T-helper 22 cell (primary cell): Measurements from ENCODE around the gene STARD9.
A peak's percentile ranks its signal among the peaks of the same experiment; 100 is the strongest.
"Not testable (repeated sequence)": the region's sequence is repeated elsewhere in the genome, so short reads cannot be mapped to it uniquely, and the experiment has no call there.

ENCODE experiments used
- DNase-seq: peaks from one replicate; pipeline ENCODE4 v3.0.0-alpha.2; 2020; ENCODE audit warnings: low read depth

Gene STARD9

DNA sequence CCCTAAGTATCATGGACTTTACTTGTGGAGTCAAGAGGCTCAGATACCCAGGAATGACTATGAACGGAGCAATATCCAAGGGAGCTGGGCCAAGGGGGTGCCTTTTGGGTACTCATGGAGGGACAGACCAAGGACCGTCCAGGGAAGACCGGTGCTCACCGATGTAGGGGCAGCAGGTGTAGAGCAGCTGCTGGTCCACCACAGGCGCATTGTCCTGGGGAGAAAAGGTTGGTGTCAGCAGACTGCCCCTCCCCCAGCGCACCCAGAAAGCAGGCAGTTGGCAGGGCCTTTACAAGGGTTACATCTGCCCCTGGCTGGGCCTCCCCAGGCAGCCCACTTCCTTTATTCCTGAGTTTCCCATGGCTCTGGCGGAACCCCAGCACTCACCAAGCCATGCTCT, 154.0 kb downstream of the STARD9 start:
- DNase-seq, result no peak

DNA sequence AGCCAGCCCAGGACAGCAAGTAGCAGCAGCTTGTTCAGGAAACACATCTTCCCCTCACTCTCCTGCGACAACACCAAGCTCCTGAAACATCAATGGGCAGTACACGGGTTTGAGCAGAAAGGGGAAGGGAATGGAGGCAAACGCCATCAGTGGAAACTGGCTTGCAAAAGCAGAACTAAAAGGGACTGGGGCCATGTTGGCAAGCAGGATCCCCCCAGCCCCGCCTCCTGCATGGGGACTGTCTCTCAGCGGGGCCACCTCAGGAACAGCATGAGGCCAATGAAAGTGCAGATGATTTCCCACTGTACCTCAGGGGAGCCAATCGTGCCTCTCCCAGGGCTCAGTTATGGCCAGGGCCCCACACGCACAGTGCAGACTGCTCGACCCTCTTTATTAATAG, 154.7 kb downstream of the STARD9 start:
- no peak for DNase-seq

DNA sequence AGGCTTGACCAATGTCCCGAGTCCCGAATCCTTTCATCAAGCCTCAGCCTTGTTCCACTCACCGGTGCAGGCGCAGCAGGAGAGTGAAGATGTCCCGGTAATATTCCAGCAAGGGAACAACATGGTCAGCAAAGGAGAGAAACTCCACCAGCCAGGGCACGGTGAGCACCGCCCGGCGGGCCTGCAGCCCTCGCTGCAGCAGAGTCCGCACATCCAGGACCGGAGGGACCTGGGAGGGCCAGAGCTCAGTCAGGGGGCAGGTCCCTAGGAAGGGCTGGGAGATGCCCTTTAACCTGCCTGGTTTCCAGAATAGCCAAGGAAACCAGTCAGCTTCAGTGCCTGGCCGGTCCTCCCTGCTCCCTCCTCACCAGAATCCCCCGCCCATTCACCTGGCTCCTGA, 155.1 kb downstream of the STARD9 start:
- DNase-seq, result no peak

DNA sequence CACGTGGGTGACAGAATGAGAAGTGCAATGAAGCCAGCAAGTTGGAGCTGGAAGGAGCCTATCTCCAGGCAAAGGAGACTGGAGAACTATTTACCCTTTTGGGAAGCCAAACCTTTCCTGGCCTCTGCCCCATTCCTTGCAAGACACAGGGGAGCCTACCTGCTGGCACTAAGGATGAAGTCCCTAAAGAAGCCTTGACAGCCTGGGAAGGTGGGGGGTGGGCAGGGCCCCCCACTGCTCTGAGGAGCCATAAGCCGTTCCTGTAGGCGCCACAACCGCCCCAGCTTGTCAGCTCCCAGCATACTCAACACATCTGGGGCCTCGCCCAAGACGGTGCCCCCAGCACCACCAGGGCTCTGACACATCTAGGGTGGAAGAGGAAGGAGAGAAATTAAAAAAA, 156.1 kb downstream of the STARD9 start:
- DNase-seq, result no peak

DNA sequence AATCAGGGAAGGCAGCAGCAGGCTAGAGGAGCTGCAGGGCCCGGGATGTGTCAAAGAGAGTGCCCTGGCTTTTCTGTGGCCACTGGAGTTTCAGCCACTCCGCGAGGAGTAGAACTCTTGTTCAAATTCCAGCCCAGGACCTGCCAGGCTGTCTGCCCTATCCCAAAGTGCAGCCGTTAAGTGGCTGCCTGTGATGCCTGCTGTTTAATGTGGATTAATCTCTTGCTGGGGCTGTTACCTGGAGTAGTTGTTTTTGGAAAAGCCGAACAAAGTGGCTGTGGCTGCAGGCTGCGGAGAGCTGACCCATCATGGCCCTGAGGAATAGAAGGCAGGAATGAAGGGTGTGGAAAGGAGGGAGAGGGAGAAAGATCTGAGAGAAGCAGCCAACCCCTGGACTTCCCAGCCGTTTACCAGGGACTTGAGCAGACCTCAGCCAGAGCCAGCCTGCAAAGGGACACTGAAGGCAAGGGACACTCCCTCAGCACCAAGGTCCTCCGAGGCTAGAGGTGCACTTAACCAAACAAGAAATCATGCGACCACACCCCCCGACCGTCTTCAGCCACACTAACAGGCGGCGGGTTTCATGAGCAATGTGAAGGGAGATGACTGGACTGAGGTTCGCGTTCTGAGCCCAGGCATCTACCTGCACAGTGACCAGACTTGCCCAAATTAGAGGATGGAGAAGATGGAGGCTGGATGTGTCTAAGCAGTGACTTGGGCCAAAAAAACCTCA, 156.9 kb downstream of the STARD9 start:
- DNase-seq, result no peak

DNA sequence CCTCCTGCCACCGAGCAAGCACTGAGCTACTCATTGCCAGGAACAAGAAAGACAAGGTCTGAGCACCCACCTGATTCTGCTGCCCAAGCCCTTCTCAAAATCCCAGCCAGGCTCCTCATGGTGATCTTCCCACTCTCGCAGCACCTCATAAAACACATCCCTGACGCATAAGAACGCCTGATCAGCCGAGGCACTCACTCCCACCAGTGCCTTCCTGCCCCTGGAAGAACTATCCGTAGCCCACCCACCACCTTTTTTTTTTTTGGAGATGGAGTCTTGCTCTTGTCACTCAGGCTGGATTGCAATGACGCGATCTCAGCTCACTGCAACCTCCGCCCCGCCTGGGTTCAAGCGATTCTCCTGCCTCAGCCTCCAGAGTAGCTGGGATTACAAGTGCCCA, 157.6 kb downstream of the STARD9 start:
- no peak for DNase-seq

DNA sequence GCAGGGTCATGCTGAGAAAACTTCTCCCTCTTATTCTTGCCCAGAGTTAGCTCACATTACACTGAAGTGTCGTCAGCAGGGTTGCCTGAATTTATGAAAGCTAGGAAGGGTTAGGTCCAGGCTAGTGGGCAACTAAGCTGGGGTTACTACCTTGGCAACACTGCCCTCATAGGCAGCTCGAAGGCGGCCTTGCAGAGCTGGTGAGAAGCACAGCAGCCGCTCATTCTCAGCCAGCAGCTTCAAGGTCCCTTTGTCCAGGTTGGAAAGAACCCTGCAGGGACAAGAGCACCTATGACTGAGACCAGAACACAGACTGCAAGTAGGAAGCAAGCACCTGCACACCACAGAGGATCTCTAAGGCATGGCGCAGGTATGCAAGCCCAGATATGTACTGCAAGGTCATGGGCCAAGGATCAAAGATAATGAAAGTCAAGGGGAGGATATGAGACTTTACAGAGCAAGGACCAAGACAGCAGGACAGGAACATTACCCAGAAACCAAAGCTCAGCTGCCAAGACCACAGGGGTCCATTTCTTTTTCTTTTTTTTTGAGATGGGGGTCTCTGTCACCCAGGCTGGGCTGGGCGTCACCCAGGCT, 158.8 kb downstream of the STARD9 start:
- no peak for DNase-seq

DNA sequence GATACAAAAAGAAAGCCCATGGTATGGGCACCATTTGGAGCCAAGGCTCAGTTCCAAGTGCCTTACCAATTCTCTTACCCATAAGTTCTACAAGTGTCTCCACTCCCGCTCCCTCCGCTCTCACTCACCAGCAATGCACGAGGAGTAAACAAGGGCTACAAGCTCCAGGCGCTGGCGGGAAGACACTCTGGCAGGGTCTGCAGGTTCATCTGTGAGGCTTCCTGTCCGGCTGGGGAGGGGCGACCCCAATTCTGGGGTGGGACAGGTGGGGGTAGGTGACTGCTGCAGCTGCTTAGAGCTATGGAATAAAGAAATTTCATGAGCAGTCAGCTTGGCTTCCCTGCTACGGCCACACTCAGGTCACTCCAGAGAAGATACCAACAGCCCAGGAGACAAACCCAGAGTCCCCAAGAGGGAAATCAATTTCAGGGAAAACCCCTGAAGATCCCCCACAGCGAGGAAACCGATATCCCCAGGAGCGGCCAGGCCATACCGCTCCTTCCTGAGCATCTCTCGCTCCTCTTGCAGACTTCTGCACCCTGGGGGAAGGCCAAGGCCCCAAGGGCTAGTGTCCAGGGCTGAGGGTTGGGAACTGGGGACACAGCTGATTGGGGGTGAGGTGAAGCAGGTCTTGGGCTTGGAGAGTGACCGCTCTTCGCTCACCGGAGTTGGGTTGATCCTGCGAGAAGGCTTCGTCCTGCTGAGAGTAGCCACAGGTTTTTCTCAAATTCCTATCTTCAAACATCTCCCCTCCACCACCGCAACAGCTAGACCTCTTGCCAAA, 160.2 kb downstream of the STARD9 start:
- DNase-seq, result no peak

DNA sequence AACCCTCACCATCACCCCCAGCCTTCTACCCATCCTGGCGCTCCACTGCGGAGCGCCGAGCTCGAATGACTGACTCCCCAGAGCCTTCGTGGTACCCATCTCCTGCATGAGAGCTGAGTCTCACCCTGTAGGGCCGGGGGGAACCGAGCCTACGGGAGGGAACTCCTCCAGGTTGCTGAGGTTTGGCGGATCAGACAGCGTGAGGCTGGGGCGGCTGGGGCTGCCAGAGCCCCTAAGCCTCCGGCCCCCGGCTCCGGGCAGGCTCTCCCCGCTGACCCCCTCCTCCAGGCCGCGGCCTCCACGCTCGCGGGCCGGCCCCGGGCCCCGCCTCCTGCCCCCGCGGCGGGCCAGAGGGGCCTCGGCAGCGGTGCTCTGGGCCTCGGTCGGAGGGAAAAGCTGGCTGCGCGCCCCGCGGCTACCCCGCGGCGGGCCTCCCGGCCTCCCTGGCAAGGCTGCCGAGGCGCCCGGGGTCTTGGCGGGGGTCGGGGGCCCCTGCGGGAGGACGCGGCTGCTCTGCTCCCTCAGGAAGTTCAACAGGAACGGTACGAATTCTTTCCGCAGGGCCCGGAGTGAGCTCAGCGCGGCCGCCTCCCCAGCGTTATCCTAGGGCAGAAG, 160.9 kb downstream of the STARD9 start:
- DNase-seq, result no peak

DNA sequence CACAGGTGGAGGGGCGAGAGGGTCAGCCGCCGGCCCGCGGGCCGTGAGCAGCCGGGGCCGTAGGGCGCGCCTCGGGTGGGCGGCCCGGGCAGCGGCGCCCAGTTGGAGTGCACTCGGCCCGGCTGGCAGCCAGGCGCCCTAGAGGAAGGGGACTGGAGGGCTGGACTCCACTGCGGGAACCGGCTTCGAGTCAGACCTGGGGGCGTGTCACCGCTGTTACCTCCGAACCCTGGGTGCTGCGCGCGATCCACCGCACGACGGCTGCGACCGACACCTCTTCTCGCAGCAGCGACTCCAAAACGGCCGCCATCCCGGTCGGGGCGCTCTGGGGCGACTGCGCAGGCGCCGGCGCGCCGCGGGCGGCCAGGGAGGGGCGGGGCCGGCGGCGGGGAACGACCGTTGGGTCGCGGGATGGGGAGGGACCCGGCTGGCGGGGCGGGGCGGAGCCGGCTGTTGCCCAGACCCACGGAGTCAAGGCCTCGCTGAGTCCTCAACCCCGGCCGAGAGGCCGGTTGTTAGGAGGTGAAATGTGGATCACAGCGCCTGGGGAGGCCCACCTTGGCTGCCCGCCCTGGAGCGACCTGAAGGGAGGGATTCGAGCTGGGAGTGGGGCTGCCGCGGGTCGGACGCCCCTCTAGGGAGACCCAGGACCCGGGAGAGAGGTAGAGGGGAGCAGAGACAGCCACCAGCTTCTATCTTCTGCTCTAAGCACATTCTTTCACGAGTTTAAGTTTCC, 161.6 kb downstream of the STARD9 start, which contains the start of gene CDAN1:
CDAN1 (minus strand) TSS at position 336 of the 736 bp plus-strand sequence; CDS start at position 310, 26 bp downstream.
- DNase-seq, result peak; percentile 89

DNA sequence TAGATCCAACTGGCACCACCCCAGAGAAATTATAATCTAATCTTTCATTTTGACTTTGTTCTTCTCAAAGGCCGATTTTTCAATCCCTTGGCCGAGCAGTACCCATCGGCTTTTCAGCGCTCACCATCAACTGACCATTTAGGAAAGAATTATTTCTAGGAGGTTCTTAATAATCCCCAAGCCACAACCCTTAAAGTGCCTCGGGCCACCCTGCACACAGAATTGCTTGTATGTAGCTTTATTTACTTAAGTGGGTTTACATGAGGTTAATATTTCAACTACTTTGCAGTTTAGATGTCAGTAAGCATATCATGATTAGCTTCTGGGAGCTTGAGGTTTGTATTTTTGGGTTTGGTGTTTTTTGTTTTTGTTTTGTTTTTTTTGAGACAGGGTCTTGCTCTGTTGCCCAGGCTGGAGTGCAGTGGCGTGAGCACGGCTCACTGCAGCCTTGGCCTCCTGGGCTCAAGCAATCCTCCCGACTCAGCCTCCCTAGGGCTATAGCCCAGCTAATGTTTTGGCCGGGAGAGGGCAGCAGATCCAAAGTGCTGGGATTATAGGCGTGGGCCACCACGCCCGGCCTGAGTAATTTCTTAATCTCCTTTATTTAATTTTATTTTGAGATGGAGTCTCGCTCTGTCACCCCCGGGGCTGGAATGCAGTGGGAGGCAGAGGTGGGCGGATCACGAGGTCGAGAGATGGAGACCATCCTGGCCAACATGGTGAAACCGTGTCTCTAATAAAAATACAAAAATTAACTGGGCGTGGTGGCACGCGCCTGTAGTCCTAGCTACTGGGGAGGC, 162.3 kb downstream of the STARD9 start:
- DNase-seq, result no peak

DNA sequence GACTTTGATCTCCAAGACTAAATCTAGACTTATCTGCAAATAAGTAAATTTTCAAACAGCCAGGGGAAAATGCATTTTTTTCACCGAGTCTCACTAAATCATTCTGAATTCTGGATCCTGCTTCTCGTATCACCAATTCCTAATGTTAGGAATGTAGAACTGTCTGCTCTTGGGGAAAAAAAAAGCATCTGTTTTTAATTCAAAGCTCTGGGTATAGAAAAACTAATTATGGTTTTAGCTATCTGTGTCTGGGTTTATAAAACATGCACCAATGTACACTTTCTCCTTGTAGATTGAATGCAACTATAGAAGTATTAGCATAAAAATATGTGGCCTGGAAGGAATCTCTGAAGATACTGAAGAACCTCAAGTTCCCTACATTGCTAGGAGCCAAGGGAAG, 166.3 kb downstream of the STARD9 start:
- no peak for DNase-seq

DNA sequence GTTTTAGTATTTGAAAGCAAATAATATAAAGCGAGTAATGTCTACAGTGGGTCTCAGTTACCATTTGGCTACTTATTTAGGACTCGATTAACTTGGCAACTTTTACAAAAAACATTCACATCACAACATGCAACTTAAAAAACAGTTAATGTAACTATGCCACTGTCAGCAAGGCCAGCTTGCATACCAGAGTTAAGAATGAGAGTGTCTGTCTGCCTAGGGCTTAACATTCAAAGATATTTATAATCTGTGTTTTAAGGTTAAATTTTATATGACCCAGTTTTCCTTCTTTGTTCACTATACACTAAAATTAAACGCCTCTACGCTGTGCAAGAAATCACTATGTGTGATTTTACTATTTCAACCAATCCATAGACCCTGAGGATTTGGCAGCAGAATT, 166.7 kb downstream of the STARD9 start:
- no peak for DNase-seq

DNA sequence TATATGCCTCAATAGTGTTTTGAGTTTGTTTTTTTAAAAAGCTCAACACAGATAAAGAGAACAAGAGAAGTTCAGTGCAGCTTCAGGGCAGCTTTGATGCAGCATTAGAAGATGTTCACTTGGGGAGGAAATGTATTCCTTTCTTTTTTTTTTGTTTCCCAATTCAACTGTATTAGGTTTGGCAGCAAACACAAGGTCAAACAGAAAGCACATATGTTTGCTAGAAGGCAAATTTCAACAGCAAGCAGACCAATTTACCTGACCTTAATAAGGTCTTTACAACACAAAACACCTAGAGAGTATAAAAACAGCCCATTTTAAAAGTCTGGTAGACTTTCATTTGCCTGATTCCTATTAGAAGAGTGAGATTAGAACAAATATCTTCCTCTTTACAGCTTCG, 168.8 kb downstream of the STARD9 start:
- no peak for DNase-seq

DNA sequence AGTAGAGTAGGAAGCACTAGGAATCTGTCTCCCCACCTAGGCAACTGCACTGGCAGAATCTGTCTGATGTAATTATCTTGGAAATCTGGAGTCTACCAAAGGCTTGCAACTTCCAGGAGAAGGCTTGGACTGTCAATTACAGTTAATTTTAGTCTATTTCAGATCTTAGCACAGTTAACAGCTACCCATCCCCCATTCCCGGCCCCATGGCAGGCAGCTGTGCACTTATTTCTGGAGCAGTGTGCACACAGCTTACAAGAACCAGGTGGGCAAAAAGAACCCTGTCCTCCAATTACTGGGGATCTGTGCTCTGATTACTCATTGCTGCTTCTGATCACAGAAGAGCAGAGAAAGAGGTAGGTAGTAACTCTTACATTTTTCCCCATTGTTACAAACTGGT, 173.9 kb downstream of the STARD9 start:
- DNase-seq, result no peak

DNA sequence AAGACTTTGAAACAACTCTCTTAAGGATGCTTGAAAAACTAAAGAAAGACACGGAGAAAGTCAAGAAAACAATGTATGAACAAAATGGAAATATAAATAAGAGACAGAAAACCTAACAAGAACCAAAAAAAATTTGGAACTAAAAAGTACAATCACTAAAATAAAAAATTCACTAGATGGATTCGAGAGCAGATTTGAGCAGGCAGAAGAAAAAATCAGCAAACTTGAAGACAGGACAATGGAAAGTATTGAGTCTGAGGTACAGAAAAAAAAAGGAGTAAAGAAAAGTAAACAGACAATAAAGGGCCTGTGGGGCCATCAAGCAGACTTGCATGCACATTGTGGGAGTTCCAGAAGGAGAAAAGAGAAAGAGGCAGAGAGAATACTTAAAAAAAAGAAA, 174.9 kb downstream of the STARD9 start:
- no peak for DNase-seq

DNA sequence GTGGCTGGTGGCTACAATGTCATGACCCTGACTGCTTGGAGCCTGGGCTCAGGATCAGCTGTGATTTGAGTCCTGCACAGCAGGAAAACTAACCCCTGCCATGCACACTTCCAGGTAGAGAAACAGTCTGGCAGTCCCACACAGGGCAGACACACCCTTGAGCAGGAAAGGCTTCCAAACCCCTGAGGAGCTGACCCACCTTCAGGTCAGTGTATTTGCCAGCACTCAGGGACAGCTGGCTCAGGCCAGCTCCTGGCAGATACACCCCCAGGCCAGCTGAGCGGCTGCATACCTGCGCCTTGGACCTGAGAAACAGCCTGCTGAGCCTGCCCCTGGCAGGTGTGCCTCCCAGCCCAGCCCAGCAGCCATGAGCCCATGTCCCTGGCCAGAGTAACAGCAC, 183.7 kb downstream of the STARD9 start:
- no peak for DNase-seq

DNA sequence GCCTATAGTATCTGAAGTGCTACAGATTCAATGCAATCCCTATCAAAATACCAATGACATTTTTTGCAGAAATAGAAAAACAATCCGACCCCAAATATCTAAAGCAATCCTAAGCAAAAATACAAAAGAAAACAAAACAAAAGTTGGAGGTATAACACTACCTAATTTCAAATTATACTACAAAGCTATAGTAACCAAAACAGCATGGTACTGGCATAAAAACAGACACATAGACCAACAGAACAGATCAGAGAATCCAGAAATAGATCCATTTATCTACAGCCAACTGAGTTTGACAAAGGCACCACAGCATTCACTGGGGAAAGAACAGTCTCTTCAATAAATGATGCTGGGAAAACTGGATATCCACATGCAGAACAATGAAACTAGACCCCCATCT, 185.4 kb downstream of the STARD9 start:
- DNase-seq, result no peak

DNA sequence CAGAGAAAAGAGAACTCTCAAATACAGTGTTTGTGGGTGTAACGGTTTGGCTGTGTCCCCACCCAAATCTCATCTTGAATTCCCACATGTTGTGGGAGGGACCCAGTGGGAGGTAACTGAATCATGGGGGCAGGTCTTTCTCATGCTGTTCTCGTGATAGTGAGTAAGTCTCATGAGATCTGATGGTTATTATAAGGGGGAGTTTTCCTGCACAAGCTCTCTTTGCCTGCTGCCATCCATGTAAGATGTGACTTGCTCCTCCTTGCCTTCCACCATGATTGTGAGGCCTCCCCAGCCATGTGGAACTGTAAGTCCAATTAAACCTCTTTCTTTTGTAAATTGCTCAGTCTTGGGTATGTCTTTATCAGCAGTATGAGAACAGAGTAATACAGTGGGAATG, 186.4 kb downstream of the STARD9 start:
- not testable (repeated sequence) for DNase-seq

DNA sequence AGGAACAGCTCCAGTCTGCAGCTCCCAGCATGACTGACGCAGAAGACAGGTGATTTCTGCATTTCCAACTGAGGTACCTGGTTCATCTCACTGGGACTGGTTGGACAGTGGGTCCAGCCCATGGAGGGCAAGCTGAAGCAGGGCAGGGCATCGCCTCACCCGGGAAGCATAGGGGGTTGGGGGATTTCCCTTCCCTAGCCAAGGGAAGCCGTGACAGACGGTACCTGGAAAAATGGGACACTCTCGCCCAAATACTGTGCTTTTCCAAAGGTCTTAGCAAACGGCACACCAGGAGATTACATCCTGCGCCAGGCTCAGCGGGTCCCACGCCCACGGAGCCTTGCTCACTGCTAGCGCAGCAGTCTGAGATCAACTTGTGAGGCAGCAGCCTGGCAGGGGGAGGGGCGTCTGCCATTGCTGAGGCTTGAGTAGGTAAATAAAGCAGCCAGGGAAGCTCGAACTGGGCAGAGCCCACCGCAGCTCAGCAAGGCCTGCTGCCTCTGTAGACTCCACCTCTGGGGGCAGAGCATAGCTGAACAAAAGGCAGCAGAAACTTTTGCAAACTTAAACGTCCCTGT, 188.8 kb downstream of the STARD9 start:
- not testable (repeated sequence) for DNase-seq

DNA sequence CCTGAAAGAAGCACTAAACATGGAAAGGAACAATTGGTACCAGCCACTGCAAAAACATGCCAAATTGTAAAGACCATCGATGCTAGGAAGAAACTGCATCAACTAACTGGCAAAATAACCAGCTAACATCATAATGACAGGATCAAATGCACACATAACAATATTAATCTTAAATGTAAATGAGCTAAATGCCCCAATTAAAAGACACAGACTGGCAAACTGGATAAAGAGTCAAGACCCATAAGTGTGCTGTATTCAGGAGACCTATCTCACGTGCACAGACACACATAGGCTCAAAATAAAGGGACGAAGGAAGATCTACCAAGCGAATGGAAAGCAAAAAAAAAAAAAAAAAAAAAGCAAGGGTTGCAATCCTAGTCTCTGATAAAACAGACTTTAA, 190.7 kb downstream of the STARD9 start:
- DNase-seq, result not testable (repeated sequence)
